GM19397 (cell line): ENCODE data around the gene KRT31.
"Not testable (repeated sequence)": the region's sequence is repeated elsewhere in the genome, so short reads cannot be mapped to it uniquely, and the experiment has no call there.

ENCODE experiments used
- ATAC-seq: cut with Tn5 transposase; IDR thresholded peaks from one replicate; pipeline ENCODE4 v1.9.1; 2021; ENCODE audit warnings: mild to moderate bottlenecking, moderate library complexity; ENCODE audit not compliant: unreplicated experiment

The KRT31 gene

GRCh38 chr17:41347869-41348760, 49.3 kb downstream of the KRT31 start:
- no peak for ATAC-seq

- ATAC-seq, result not testable (repeated sequence)
These were observed 51.0 kb downstream of the KRT31 start for GRCh38 chr17:41346421-41346820.

DNA sequence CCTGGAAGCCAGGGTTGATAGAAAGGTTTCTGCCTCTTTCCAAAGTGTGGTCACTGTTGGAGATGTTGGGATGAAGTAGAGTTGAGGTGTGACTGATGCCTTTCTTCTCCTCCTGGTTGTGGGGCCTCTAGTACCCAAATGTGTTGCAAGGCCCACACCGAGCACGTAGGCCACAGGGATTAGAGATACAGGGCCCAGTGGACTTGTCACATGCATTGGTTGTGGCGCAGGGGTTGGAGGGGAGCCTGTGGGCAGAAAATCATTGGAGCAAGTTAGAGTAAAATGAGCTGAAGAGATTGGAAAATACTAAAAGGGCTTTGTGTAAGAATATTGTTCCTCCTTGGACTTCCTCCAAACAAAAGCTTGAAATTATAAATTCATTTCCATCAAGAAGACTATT, 51.4 kb downstream of the KRT31 start:
- ATAC-seq, result no peak
